HepG2 (cell line): ENCODE data around the gene RALBP1. TPM values are rescaled to one million over a fixed set of nuclear protein-coding genes. Genes with fewer than 3 reads are reported as not detected.

Source experiments
- ATF7 ChIP-seq, 2 experiments: fragments of 450-650 bp in 1 of 2; sonication (generic) in 1 of 2; formaldehyde crosslinking in 1 of 2; IDR thresholded peaks; 2 replicates each; pipeline versions ENCODE4 v1.4.0 to v1.6.1; 2016 to 2020; ENCODE audit warnings: antibody characterized with exemption in 1 of 2, mild to moderate bottlenecking in 1 of 2, missing genetic modification reagents in 1 of 2
- EED ChIP-seq: sonication (generic); formaldehyde crosslinking; IDR thresholded peaks from 2 replicates; pipeline ENCODE4 v1.5.0; 2020; ENCODE audit warnings: mild to moderate bottlenecking, missing genetic modification reagents
- ISX ChIP-seq: sonication (generic); formaldehyde crosslinking; conservative IDR thresholded peaks from 2 replicates; pipeline ENCODE4 v1.5.0; 2020; ENCODE audit warnings: missing genetic modification reagents
- MAFK ChIP-seq, 2 experiments: IDR thresholded peaks in 1 of 2; conservative IDR thresholded peaks in 1 of 2; 2 replicates each; pipeline ENCODE4 v1.6.1; 2011; ENCODE audit warnings: improper control_type of control experiment in 2 of 2, low read length in 2 of 2
- MIER2 ChIP-seq: IDR thresholded peaks from 2 replicates; pipeline ENCODE4 v1.6.1; 2016; ENCODE audit warnings: missing biosample characterization, missing genetic modification reagents
- MXD4 ChIP-seq: IDR thresholded peaks from 2 replicates; pipeline ENCODE4 v1.6.1; 2016; ENCODE audit warnings: mild to moderate bottlenecking, missing biosample characterization, missing genetic modification reagents
- NFATC3 ChIP-seq: sonication (generic); formaldehyde crosslinking; IDR thresholded peaks from 2 replicates; pipeline ENCODE4 v1.5.1; 2020; ENCODE audit warnings: mild to moderate bottlenecking, missing genetic modification reagents
- SNAPC2 ChIP-seq: sonication (generic); formaldehyde crosslinking; IDR thresholded peaks from 2 replicates; pipeline ENCODE4 v1.8.1; 2022; ENCODE audit warnings: mild to moderate bottlenecking, missing genetic modification reagents
- SRY ChIP-seq: sonication (generic); formaldehyde crosslinking; IDR thresholded peaks from 2 replicates; pipeline ENCODE4 v1.8.0; 2022; ENCODE audit warnings: mild to moderate bottlenecking, missing genetic modification reagents
- STAG1 ChIP-seq: sonication (generic); formaldehyde crosslinking; IDR thresholded peaks from 2 replicates; pipeline ENCODE4 v1.4.0; 2020; ENCODE audit warnings: missing genetic modification reagents
- ZBTB10 ChIP-seq: sonication (generic); formaldehyde crosslinking; IDR thresholded peaks from 2 replicates; pipeline ENCODE4 v1.4.0; 2020; ENCODE audit warnings: missing genetic modification reagents, borderline replicate concordance
- ZNF207 ChIP-seq: fragments of 450-650 bp; IDR thresholded peaks from 2 replicates; pipeline ENCODE4 v1.6.1; 2016; ENCODE audit warnings: antibody characterized with exemption, borderline replicate concordance
- ZNF775 ChIP-seq: sonication (generic); formaldehyde crosslinking; IDR thresholded peaks from 2 replicates; pipeline ENCODE4 v1.4.0; 2020; ENCODE audit warnings: missing genetic modification reagents, mild to moderate bottlenecking, moderate library complexity, borderline replicate concordance
- polyA plus RNA-seq, 8 experiments: library from polyadenylated mRNA; depleted of rRNA in 3 of 8; stranded (reverse) in 7 of 8; unstranded in 1 of 8; fragments of >200 nt; fragmentation: Illumina TruSeq in 4 of 8; extraction: Trizol in 4 of 8; gene quantifications; 2 replicates each; pipeline versions ENCODE4 v1.2.1 to v1.2.3, GENCODE V29; 2011 to 2016; ENCODE audit warnings: low read depth in 4 of 8, missing spikeins in 1 of 8, mixed read lengths in 1 of 8; ENCODE audit not compliant: insufficient read depth in 1 of 8
- total RNA-seq, 5 experiments: library from RNA; depleted of rRNA; stranded (reverse); fragments of >200 nt; fragmentation: Illumina TruSeq; extraction: Trizol; gene quantifications; 2 replicates each; pipeline ENCODE4 v1.2.3, GENCODE V29; 2016; ENCODE audit warnings: low read depth in 1 of 5
- TF ChIP-seq, protein P1 (sequence below), 2 experiments: fragments of 450-650 bp in 1 of 2; sonication (generic) in 1 of 2; formaldehyde crosslinking in 1 of 2; IDR thresholded peaks; 2 replicates each; pipeline versions ENCODE4 v1.6.1 to v1.8.0; 2016 to 2022; ENCODE audit warnings: antibody characterized with exemption in 1 of 2, mild to moderate bottlenecking in 1 of 2, missing genetic modification reagents in 1 of 2
- TF ChIP-seq, protein P2 (sequence below): sonication (generic); formaldehyde crosslinking; conservative IDR thresholded peaks from 2 replicates; pipeline ENCODE4 v1.4.0; 2020; ENCODE audit warnings: missing genetic modification reagents
- TF ChIP-seq, protein P3 (sequence below): sonication (generic); formaldehyde crosslinking; IDR thresholded peaks from 2 replicates; pipeline ENCODE4 v1.5.0; 2020; ENCODE audit warnings: mild to moderate bottlenecking, missing genetic modification reagents

Gene RALBP1
- total and polyA plus RNA-seq, 2 of the 13 experiments (the other 11 are each of a cell fraction or from before 2014, with no cell fraction given) = 24.5 to 33.1 TPM

- TF ChIP-seq, protein P1, sequence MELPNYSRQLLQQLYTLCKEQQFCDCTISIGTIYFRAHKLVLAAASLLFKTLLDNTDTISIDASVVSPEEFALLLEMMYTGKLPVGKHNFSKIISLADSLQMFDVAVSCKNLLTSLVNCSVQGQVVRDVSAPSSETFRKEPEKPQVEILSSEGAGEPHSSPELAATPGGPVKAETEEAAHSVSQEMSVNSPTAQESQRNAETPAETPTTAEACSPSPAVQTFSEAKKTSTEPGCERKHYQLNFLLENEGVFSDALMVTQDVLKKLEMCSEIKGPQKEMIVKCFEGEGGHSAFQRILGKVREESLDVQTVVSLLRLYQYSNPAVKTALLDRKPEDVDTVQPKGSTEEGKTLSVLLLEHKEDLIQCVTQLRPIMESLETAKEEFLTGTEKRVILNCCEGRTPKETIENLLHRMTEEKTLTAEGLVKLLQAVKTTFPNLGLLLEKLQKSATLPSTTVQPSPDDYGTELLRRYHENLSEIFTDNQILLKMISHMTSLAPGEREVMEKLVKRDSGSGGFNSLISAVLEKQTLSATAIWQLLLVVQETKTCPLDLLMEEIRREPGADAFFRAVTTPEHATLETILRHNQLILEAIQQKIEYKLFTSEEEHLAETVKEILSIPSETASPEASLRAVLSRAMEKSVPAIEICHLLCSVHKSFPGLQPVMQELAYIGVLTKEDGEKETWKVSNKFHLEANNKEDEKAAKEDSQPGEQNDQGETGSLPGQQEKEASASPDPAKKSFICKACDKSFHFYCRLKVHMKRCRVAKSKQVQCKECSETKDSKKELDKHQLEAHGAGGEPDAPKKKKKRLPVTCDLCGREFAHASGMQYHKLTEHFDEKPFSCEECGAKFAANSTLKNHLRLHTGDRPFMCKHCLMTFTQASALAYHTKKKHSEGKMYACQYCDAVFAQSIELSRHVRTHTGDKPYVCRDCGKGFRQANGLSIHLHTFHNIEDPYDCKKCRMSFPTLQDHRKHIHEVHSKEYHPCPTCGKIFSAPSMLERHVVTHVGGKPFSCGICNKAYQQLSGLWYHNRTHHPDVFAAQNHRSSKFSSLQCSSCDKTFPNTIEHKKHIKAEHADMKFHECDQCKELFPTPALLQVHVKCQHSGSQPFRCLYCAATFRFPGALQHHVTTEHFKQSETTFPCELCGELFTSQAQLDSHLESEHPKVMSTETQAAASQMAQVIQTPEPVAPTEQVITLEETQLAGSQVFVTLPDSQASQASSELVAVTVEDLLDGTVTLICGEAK (IDR thresholded peaks at IDR 0.05) = no peak
- TF ChIP-seq, protein P1 (CRISPR knock-in tag; IDR thresholded peaks at IDR 0.05) = no peak
- TF ChIP-seq, protein P2, sequence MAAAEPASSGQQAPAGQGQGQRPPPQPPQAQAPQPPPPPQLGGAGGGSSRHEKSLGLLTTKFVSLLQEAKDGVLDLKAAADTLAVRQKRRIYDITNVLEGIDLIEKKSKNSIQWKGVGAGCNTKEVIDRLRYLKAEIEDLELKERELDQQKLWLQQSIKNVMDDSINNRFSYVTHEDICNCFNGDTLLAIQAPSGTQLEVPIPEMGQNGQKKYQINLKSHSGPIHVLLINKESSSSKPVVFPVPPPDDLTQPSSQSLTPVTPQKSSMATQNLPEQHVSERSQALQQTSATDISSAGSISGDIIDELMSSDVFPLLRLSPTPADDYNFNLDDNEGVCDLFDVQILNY (CRISPR knock-in tag) = no peak
- TF ChIP-seq, protein P3, sequence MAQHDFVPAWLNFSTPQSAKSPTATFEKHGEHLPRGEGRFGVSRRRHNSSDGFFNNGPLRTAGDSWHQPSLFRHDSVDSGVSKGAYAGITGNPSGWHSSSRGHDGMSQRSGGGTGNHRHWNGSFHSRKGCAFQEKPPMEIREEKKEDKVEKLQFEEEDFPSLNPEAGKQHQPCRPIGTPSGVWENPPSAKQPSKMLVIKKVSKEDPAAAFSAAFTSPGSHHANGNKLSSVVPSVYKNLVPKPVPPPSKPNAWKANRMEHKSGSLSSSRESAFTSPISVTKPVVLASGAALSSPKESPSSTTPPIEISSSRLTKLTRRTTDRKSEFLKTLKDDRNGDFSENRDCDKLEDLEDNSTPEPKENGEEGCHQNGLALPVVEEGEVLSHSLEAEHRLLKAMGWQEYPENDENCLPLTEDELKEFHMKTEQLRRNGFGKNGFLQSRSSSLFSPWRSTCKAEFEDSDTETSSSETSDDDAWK = no peak
- TF ChIP-seq ZNF207 (no peak), MAFK (conservative IDR thresholded peaks at IDR 0.05 in 1 of 2, IDR thresholded peaks at IDR 0.05 in 1 of 2; ENCODE audit: low read length in 2 of 2) (no peak), ZNF775 (no peak), SNAPC2 (CRISPR knock-in tag) (0 out of 2 replicates have a peak, but pooled peaks have one; percentile 44), ISX (CRISPR knock-in tag) (no peak), ZBTB10 (no peak), NFATC3 (no peak), SRY (no peak), ATF7 (IDR thresholded peaks at IDR 0.05) (no peak), ATF7 (CRISPR knock-in tag; IDR thresholded peaks at IDR 0.05) (no peak), STAG1 (CRISPR knock-in tag) (peak; percentile 88), MIER2 (CRISPR knock-in tag) (peak; percentile 57; the same call in 1 of the 2 replicates), MXD4 (CRISPR knock-in tag) (0 out of 2 replicates have a peak, but pooled peaks have one; percentile 52), EED (CRISPR knock-in tag) (no peak)
Observed at GRCh38 chr18:9575558-9575957, 100.2 kb downstream of the RALBP1 start (continued).
